ENCODE measurements around the gene ZBTB40. TPM values are rescaled to one million over a fixed set of nuclear protein-coding genes. Genes with fewer than 3 reads are reported as not detected.

ZBTB40 gene
- polyA plus RNA-seq, 2 of the 4 experiments (the other 2 are of a cell fraction), result 6.2 to 7.0 TPM

DNA sequence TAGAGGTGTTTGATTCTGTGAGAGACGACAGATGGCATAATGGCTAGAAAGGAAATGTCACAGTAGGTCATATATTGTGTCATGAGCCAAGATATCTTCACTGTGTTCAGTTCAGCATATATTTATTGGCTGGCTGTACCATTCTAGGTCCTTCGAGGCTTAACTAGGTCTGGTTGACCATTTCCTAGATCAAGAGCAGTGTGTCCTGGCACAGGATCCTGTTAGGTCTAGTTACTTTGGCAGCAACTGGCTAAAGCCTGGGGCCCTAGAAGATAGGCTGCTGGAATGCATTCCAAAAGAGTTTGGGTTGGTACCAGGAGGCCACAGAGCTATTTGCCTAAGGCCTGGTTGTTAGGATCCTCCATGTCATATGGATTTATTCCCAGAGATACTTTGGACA is 20.9 kb downstream of the ZBTB40 start:
- ATAC-seq (no peak), DNase-seq (ENCODE audit: low read depth in 1 of 2, low spot score in 1 of 2) (no peak), FAIRE-seq (no peak)
- no peak overlapping the region for H3K27ac ChIP-seq
- H3K4me1 ChIP-seq, result no peaks in the 10 kb centered on the region
- ChIA-PET CTCF (interaction anchor here (1.2 kb wide), 2 partner anchors 14 to 17 kb away, joined by 4 to 5 read pairs; no protein-coding TSS in a partner anchor), POLR2A (no interaction called here)
- H3K4me3 ChIP-seq, result no peak overlapping the region
- WGBS (ENCODE audit: missing lambda C conversion rate), result 95% methylated on average over 2 of the region's 2 CpGs
- no peak for TF ChIP-seq ZC3H11A (IDR thresholded peaks at IDR 0.05)
- TF ChIP-seq, protein P1, sequence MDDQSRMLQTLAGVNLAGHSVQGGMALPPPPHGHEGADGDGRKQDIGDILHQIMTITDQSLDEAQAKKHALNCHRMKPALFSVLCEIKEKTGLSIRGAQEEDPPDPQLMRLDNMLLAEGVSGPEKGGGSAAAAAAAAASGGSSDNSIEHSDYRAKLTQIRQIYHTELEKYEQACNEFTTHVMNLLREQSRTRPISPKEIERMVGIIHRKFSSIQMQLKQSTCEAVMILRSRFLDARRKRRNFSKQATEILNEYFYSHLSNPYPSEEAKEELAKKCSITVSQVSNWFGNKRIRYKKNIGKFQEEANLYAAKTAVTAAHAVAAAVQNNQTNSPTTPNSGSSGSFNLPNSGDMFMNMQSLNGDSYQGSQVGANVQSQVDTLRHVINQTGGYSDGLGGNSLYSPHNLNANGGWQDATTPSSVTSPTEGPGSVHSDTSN (IDR thresholded peaks at IDR 0.05), result no peak
- TF ChIP-seq KDM1A (IDR thresholded peaks at IDR 0.05; ENCODE audit: low read depth), result no peak
- no peak for TF ChIP-seq HOXB13 (CRISPR knock-in tag; IDR thresholded peaks at IDR 0.05; ENCODE audit: low read depth)
- no peak for TF ChIP-seq TP53 (CRISPR knock-in tag; IDR thresholded peaks at IDR 0.05)
- no peak for TF ChIP-seq KDM5A (IDR thresholded peaks at IDR 0.05)
- no peak for TF ChIP-seq BHLHE40 (IDR thresholded peaks at IDR 0.05; ENCODE audit: low read depth, low read length)
- TF ChIP-seq ZNF302 (CRISPR knock-in tag; IDR thresholded peaks at IDR 0.05), result no peak
- H3K9me3 ChIP-seq, result no peaks in the 10 kb centered on the region
- no peak overlapping the region for H3K4me2 ChIP-seq

DNA sequence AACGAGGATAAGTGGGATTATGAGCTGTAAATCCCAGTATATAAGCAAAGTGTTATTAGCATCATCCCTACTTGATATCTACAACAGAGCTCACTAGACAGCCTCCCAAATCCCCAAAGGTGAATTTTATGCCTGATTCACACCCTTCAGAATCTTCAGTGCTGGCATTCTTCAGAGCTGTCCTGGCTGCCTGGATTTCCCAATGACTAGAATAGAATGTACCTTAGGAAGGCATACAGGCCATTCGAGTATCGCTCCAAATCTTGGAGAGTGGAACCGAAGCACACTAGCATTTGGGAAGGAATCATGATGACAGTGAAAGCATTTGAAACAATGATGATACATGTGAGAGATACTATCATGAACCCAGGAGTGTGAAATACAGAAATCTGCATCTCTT is 22.3 kb downstream of the ZBTB40 start:
- ATAC-seq, result no peak
- Histone ChIP-seq H3K4me1 (no peaks in the 10 kb centered on the region), H3K4me2 (no peak overlapping the region), H3K27ac (no peak overlapping the region), H3K9me3 (no peaks in the 10 kb centered on the region), H3K4me3 (no peak overlapping the region)
- ChIA-PET POLR2A (no interaction called here), CTCF (interaction anchor here (1.1 to 1.7 kb wide), 4 partner anchors 20 to 490 kb away, joined by 3 to 4 read pairs (median 4); no protein-coding TSS in a partner anchor)
- WGBS (ENCODE audit: missing lambda C conversion rate), result 95% methylated on average over 4 of the region's 4 CpGs
- DNase-seq (ENCODE audit: low read depth in 1 of 2, low spot score in 1 of 2), result no peak
- TF ChIP-seq GATA3 (IDR thresholded peaks at IDR 0.05; ENCODE audit: borderline replicate concordance) (no peak), NR3C1 (IDR thresholded peaks at IDR 0.05) (no peak), POLR2AphosphoS2 (conservative IDR thresholded peaks at IDR 0.05; ENCODE audit: low read length) (no peak), CBX2 (IDR thresholded peaks at IDR 0.05; ENCODE audit: borderline replicate concordance, low read depth) (no peak), CHD2 (IDR thresholded peaks at IDR 0.05; ENCODE audit: low read length, partially characterized antibody) (no peak), FOSL2 (IDR thresholded peaks at IDR 0.05) (no peak), FOSL2 (CRISPR knock-in tag; IDR thresholded peaks at IDR 0.05) (no peak), CBX8 (IDR thresholded peaks at IDR 0.05) (no peak), BHLHE40 (IDR thresholded peaks at IDR 0.05; ENCODE audit: low read depth, low read length) (no peak), HOXB5 (CRISPR knock-in tag; IDR thresholded peaks at IDR 0.05) (no peak), JUNB (IDR thresholded peaks at IDR 0.05) (no peak), EP300 (IDR thresholded peaks at IDR 0.05) (no peak), MAFK (IDR thresholded peaks at IDR 0.05; ENCODE audit: partially characterized antibody) (no peak), JUN (IDR thresholded peaks at IDR 0.05) (no peak), ZSCAN20 (CRISPR knock-in tag; IDR thresholded peaks at IDR 0.05) (no peak), CHD4 (IDR thresholded peaks at IDR 0.05; ENCODE audit: borderline replicate concordance) (no peak), HOXA7 (CRISPR knock-in tag; IDR thresholded peaks at IDR 0.05) (no peak)
- TF ChIP-seq, protein P2, sequence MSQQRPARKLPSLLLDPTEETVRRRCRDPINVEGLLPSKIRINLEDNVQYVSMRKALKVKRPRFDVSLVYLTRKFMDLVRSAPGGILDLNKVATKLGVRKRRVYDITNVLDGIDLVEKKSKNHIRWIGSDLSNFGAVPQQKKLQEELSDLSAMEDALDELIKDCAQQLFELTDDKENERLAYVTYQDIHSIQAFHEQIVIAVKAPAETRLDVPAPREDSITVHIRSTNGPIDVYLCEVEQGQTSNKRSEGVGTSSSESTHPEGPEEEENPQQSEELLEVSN (IDR thresholded peaks at IDR 0.05; ENCODE audit: borderline replicate concordance, low read depth), result no peak
- TF ChIP-seq, protein P1 (IDR thresholded peaks at IDR 0.05), result no peak
- TF ChIP-seq, protein P3, sequence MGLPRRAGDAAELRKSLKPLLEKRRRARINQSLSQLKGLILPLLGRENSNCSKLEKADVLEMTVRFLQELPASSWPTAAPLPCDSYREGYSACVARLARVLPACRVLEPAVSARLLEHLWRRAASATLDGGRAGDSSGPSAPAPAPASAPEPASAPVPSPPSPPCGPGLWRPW (IDR thresholded peaks at IDR 0.05), result no peak
- TF ChIP-seq, protein P4, sequence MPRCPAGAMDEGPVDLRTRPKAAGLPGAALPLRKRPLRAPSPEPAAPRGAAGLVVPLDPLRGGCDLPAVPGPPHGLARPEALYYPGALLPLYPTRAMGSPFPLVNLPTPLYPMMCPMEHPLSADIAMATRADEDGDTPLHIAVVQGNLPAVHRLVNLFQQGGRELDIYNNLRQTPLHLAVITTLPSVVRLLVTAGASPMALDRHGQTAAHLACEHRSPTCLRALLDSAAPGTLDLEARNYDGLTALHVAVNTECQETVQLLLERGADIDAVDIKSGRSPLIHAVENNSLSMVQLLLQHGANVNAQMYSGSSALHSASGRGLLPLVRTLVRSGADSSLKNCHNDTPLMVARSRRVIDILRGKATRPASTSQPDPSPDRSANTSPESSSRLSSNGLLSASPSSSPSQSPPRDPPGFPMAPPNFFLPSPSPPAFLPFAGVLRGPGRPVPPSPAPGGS (IDR thresholded peaks at IDR 0.05), result no peak
- FAIRE-seq, result no peak
